Posterior cingulate gyrus (tissue), 11 donors: ENCODE measurements around the gene RPAP3.

Source experiments
- DNase-seq, 10 donors: peaks; one replicate each; pipeline versions ENCODE4 v3.0.0 to v3.0.0-alpha.2; 2020 to 2021; ENCODE audit warnings: mixed read lengths in 3 of 10
- intact Hi-C: fragments of 100-400 bp; cut with DNase I; formaldehyde crosslinking; loops from one replicate; pipeline ENCODE4 v1.15.1; 2023

Gene RPAP3

DNA sequence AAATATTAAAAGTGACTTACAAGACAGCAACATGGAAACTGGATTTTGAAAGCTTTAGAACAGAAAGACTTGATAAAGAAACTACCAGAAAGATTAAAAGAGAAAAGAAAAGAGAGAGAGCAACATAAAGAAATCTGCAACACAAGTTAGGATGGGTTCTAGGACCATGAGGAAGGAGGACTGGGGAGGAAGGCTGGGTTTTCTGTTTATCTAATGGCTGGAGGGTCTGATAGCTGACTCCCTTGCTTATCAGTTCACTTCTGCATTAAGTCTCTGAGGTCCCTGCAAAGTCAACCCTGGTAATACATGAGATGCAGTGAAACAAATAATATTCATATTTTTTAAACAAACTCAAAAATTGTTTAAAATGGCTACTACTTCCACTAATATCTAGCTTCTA lies 90.1 kb downstream of the RPAP3 start:
- DNase-seq: no peak
- intact Hi-C loops: no loop called here

- DNase-seq: peak in 1 of 10 donors; percentile 52
- intact Hi-C loops: no loop called here
Measured at GRCh38 chr12:47614521-47614920, 91.3 kb downstream of the RPAP3 start.

DNA sequence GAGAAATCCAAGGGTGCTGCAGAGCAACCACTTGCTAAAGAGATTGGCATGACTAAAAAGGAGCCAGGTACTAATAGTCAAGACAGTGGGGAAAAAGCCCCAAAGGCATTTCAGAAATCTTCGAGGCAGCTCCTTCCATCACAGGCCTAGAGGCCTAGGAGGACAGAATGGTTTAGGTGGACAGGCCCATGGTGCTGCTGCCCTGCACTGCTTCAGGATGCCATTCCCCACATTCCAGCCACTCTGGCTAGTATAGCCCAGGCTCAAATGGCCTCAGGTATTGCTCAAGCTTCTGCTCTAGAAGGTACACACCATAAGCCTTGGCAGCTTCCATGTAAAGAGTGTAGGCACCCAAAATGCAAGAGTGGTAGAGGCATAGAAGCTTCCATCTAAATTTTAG lies 92.9 kb downstream of the RPAP3 start:
- no peak for DNase-seq
- intact Hi-C loops: no loop called here

GRCh38 chr12:47611906-47612305 lies 93.9 kb downstream of the RPAP3 start:
- intact Hi-C loops: no loop called here
- DNase-seq: no peak
